GM12878 (cell line): ENCODE data around the gene NPEPPS. TPM values are rescaled to one million over a fixed set of nuclear protein-coding genes. Genes with fewer than 3 reads are reported as not detected.

Source experiments
- CHD4 ChIP-seq: fragments of 200-600 bp; sonication (generic); IDR thresholded peaks from 2 replicates; pipeline ENCODE4 v1.6.1; 2016; ENCODE audit warnings: mild to moderate bottlenecking
- CREB1 ChIP-seq: IDR thresholded peaks from 2 replicates; pipeline ENCODE4 v1.6.1; 2012; ENCODE audit warnings: low read depth, mild to moderate bottlenecking, inconsistent platforms
- EGR1 ChIP-seq, 2 experiments: IDR thresholded peaks; 1 replicate in 1 of 2; 2 replicates in 1 of 2; pipeline ENCODE4 v1.6.1; 2011 to 2012; ENCODE audit warnings: low read depth in 2 of 2, low read length in 2 of 2, borderline replicate concordance in 1 of 2, mild to moderate bottlenecking in 1 of 2, moderate library complexity in 1 of 2
- EZH2 ChIP-seq: IDR thresholded peaks from 2 replicates; pipeline ENCODE4 v1.6.1; 2012; ENCODE audit warnings: low read depth, mild to moderate bottlenecking, control low read depth, inconsistent platforms, low read length, borderline replicate concordance; ENCODE audit not compliant: control insufficient read depth
- GATAD2B ChIP-seq: fragments of 450-650 bp; conservative IDR thresholded peaks from 2 replicates; pipeline ENCODE4 v1.6.1; 2017; ENCODE audit warnings: low read depth, mild to moderate bottlenecking, moderate library complexity
- HDGF ChIP-seq: fragments of 450-650 bp; IDR thresholded peaks from 2 replicates; pipeline ENCODE4 v1.6.1; 2016; ENCODE audit warnings: antibody characterized with exemption
- IRF4 ChIP-seq: IDR thresholded peaks from 2 replicates; pipeline ENCODE4 v1.6.1; 2011; ENCODE audit warnings: low read depth, low read length
- MXI1 ChIP-seq: fragments of 150-350 bp; IDR thresholded peaks from 2 replicates; pipeline ENCODE4 v1.6.1; 2011; ENCODE audit warnings: low read depth, mild to moderate bottlenecking, inconsistent platforms, low read length, improper control_type of control experiment
- NFYB ChIP-seq: IDR thresholded peaks from 2 replicates; pipeline ENCODE4 v1.6.1; 2011; ENCODE audit warnings: low read depth, mild to moderate bottlenecking, low read length, improper control_type of control experiment, moderate library complexity; ENCODE audit not compliant: insufficient read depth
- RB1 ChIP-seq: fragments of 450-650 bp; formaldehyde crosslinking; IDR thresholded peaks from 2 replicates; pipeline ENCODE4 v1.6.1; 2017; ENCODE audit warnings: mild to moderate bottlenecking, borderline replicate concordance
- SRF ChIP-seq, 2 experiments: IDR thresholded peaks; 2 replicates each; pipeline ENCODE4 v1.6.1; 2011; ENCODE audit warnings: low read depth in 2 of 2, low read length in 2 of 2, mild to moderate bottlenecking in 1 of 2, moderate library complexity in 1 of 2
- ZBED1 ChIP-seq: IDR thresholded peaks from 2 replicates; pipeline ENCODE4 v1.6.1; 2016; ENCODE audit warnings: borderline replicate concordance
- ZNF207 ChIP-seq: fragments of 450-650 bp; IDR thresholded peaks from 2 replicates; pipeline ENCODE4 v1.6.1; 2014; ENCODE audit warnings: antibody characterized with exemption, mild to moderate bottlenecking, borderline replicate concordance
- ZNF24 ChIP-seq: fragments of 450-650 bp; IDR thresholded peaks from 2 replicates; pipeline ENCODE4 v1.6.1; 2017; ENCODE audit warnings: antibody characterized with exemption, mild to moderate bottlenecking
- ZZZ3 ChIP-seq: IDR thresholded peaks from 2 replicates; pipeline ENCODE4 v1.6.1; 2011; ENCODE audit warnings: low read depth; ENCODE audit not compliant: control insufficient read depth, insufficient read length
- polyA plus RNA-seq, 11 experiments: library from polyadenylated mRNA; depleted of rRNA in 4 of 11; unstranded in 6 of 11; stranded (reverse) in 5 of 11; fragments of >200 nt; fragmentation: Nextera tagmentation in 4 of 11; fragmentation: Illumina TruSeq in 1 of 11; extraction: Ambion mirVana in 4 of 11; extraction: Trizol in 1 of 11; gene quantifications; 1 replicate in 1 of 11; 2 replicates in 10 of 11; pipeline versions ENCODE4 v1.2.1 to v1.2.3, GENCODE V29; 2011 to 2016; ENCODE audit warnings: inconsistent platforms in 2 of 11, missing spikeins in 2 of 11, low read depth in 1 of 11
- total RNA-seq, 4 experiments: library from RNA; depleted of rRNA in 3 of 4; stranded (reverse); fragments of >200 nt in 3 of 4; fragmentation: Illumina TruSeq in 1 of 4; extraction: Trizol in 1 of 4; gene quantifications; 2 replicates each; pipeline versions ENCODE4 v1.2.1 to v1.2.3, GENCODE V29; 2013 to 2021
- TF ChIP-seq, protein P1 (sequence below): fragments of 450-650 bp; formaldehyde crosslinking; IDR thresholded peaks from 2 replicates; pipeline ENCODE4 v1.4.0; 2022; ENCODE audit warnings: mild to moderate bottlenecking, moderate library complexity
- TF ChIP-seq, protein P2 (sequence below): fragments of 450-650 bp; IDR thresholded peaks from 2 replicates; pipeline ENCODE4 v1.6.1; 2017; ENCODE audit warnings: borderline replicate concordance
- TF ChIP-seq, protein P3 (sequence below): fragments of 450-650 bp; IDR thresholded peaks from 2 replicates; pipeline ENCODE4 v1.6.1; 2017; ENCODE audit warnings: mild to moderate bottlenecking, moderate library complexity
- TF ChIP-seq, protein P4 (sequence below): IDR thresholded peaks from 2 replicates; pipeline ENCODE4 v1.6.1; 2011; ENCODE audit warnings: borderline replicate concordance, low read depth, mild to moderate bottlenecking, moderate library complexity, low read length; ENCODE audit not compliant: insufficient read depth, poor library complexity, severe bottlenecking

The NPEPPS gene
- total and polyA plus RNA-seq, 10 of the 15 experiments (the other 5 are each of a cell fraction or from before 2014, with no cell fraction given): 25.8 to 214 (median 64.6) TPM

DNA sequence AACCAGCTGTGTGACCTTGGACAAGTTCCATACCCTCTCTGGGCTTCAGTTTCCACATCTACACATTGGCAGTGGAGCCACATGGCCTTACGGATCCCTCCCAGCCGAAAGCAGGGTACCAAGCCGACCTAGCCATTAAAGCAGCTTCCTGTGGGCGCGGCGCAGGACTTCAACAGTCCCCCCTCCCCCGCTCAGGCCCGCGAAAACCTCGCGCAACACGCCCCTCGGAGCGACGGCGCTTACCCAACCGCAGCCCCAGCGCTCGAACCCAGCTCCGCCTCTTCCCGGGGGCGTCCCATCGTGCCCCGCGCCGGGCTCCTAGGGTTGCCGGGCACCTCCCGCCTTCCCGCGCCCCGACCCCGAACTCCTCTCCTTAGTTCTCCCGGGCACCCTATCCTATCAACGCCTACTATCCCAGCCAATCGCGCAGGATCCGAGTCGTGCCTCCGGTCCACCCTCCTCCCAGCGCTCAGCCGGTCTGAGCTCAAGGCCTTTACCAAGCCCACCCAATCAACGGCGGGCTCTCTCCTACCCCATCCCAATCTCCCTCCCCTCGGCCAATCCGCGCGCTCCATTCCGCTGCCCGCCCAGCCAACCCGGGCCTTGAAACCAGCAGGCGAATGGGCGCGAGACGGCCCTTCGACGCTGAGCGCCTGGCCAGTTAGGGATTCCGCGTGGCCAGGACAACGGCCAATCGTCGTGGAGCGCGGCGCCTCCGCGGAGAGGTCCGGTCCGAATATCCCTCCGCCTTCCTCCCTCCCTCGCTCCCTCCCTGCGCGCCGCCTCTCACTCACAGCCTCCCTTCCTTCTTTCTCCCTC lies 118.5 kb downstream of the NPEPPS start, which contains the start of gene KPNB1 (continued):
- peak; percentile 87 for TF ChIP-seq CREB1
- peak in 1 of 2 experiments; percentile 90; a peak in 2 of 3 replicates for TF ChIP-seq EGR1 (IDR thresholded peaks at IDR 0.05; ENCODE audit: borderline replicate concordance in 1 of 2, low read depth in 2 of 2, low read length in 2 of 2)
- peak; percentile 99 for TF ChIP-seq HDGF
- peak; percentile 86 to 91 for TF ChIP-seq SRF (IDR thresholded peaks at IDR 0.05; ENCODE audit: low read depth in 2 of 2, low read length in 2 of 2)
- TF ChIP-seq GATAD2B: peak; percentile 27
- TF ChIP-seq, protein P1, sequence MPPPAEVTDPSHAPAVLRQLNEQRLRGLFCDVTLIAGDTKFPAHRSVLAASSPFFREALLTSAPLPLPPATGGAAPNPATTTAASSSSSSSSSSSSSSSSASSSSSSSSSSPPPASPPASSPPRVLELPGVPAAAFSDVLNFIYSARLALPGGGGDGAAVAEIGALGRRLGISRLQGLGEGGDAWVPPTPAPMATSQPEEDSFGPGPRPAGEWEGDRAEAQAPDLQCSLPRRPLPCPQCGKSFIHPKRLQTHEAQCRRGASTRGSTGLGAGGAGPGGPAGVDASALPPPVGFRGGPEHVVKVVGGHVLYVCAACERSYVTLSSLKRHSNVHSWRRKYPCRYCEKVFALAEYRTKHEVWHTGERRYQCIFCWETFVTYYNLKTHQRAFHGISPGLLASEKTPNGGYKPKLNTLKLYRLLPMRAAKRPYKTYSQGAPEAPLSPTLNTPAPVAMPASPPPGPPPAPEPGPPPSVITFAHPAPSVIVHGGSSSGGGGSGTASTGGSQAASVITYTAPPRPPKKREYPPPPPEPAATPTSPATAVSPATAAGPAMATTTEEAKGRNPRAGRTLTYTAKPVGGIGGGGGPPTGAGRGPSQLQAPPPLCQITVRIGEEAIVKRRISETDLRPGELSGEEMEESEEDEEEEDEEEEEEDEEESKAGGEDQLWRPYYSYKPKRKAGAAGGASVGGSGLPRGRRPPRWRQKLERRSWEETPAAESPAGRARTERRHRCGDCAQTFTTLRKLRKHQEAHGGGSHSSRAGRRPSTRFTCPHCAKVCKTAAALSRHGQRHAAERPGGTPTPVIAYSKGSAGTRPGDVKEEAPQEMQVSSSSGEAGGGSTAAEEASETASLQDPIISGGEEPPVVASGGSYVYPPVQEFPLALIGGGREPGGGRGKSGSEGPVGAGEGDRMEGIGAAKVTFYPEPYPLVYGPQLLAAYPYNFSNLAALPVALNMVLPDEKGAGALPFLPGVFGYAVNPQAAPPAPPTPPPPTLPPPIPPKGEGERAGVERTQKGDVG (CRISPR knock-in tag): no peak
- TF ChIP-seq, protein P2, sequence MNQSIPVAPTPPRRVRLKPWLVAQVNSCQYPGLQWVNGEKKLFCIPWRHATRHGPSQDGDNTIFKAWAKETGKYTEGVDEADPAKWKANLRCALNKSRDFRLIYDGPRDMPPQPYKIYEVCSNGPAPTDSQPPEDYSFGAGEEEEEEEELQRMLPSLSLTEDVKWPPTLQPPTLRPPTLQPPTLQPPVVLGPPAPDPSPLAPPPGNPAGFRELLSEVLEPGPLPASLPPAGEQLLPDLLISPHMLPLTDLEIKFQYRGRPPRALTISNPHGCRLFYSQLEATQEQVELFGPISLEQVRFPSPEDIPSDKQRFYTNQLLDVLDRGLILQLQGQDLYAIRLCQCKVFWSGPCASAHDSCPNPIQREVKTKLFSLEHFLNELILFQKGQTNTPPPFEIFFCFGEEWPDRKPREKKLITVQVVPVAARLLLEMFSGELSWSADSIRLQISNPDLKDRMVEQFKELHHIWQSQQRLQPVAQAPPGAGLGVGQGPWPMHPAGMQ: no peak
- TF ChIP-seq, protein P3, sequence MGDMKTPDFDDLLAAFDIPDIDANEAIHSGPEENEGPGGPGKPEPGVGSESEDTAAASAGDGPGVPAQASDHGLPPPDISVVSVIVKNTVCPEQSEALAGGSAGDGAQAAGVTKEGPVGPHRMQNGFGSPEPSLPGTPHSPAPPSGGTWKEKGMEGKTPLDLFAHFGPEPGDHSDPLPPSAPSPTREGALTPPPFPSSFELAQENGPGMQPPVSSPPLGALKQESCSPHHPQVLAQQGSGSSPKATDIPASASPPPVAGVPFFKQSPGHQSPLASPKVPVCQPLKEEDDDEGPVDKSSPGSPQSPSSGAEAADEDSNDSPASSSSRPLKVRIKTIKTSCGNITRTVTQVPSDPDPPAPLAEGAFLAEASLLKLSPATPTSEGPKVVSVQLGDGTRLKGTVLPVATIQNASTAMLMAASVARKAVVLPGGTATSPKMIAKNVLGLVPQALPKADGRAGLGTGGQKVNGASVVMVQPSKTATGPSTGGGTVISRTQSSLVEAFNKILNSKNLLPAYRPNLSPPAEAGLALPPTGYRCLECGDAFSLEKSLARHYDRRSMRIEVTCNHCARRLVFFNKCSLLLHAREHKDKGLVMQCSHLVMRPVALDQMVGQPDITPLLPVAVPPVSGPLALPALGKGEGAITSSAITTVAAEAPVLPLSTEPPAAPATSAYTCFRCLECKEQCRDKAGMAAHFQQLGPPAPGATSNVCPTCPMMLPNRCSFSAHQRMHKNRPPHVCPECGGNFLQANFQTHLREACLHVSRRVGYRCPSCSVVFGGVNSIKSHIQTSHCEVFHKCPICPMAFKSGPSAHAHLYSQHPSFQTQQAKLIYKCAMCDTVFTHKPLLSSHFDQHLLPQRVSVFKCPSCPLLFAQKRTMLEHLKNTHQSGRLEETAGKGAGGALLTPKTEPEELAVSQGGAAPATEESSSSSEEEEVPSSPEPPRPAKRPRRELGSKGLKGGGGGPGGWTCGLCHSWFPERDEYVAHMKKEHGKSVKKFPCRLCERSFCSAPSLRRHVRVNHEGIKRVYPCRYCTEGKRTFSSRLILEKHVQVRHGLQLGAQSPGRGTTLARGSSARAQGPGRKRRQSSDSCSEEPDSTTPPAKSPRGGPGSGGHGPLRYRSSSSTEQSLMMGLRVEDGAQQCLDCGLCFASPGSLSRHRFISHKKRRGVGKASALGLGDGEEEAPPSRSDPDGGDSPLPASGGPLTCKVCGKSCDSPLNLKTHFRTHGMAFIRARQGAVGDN: peak; percentile 70
- peak; percentile 74; the same call in 1 of the 2 replicates for TF ChIP-seq IRF4
- no peak for TF ChIP-seq ZNF207
- no peak for TF ChIP-seq EZH2
- no peak for TF ChIP-seq ZZZ3
- TF ChIP-seq ZBED1: no peak
- TF ChIP-seq MXI1: peak; percentile 85
- TF ChIP-seq NFYB: peak; percentile 96
- TF ChIP-seq ZNF24: 0 out of 2 replicates have a peak, but pooled peaks have one; percentile 26
- TF ChIP-seq RB1: peak; percentile 79; the same call in 1 of the 2 replicates
- TF ChIP-seq, protein P4, sequence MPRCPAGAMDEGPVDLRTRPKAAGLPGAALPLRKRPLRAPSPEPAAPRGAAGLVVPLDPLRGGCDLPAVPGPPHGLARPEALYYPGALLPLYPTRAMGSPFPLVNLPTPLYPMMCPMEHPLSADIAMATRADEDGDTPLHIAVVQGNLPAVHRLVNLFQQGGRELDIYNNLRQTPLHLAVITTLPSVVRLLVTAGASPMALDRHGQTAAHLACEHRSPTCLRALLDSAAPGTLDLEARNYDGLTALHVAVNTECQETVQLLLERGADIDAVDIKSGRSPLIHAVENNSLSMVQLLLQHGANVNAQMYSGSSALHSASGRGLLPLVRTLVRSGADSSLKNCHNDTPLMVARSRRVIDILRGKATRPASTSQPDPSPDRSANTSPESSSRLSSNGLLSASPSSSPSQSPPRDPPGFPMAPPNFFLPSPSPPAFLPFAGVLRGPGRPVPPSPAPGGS: no peak
- TF ChIP-seq CHD4: no peak
